Choroid plexus epithelial cell (primary cell): ENCODE results near the gene KCNJ14.

Experiments
- DNase-seq: peaks from one replicate; pipeline ENCODE4 v3.0.0-alpha.2; 2010; ENCODE audit warnings: low read depth
- H3K4me3 ChIP-seq: 2 replicates; pipeline ENCODE4 v1.5.1; 2011; ENCODE audit warnings: low read depth, mild to moderate bottlenecking, control low read depth, low read length, moderate library complexity
- CTCF ChIP-seq: conservative IDR thresholded peaks from 2 replicates; pipeline ENCODE4 v1.5.1; 2011; ENCODE audit warnings: low read depth, mild to moderate bottlenecking, control low read depth, inconsistent platforms, low read length, moderate library complexity

The KCNJ14 gene

GRCh38 chr19:48444936-48445200 is 10.5 kb upstream of the KCNJ14 start:
- DNase-seq = no peak
- TF ChIP-seq CTCF = no peak

GRCh38 chr19:48445256-48445605 is 10.1 kb upstream of the KCNJ14 start:
- TF ChIP-seq CTCF = peak; percentile 85
- peak; percentile 98 for DNase-seq
- peak overlapping the region; percentile 99 for H3K4me3 ChIP-seq

More at GRCh38 chr19:48444936-48445200, 10.5 kb upstream of the KCNJ14 start:
- H3K4me3 ChIP-seq = peak overlapping the region; percentile 47

GRCh38 chr19:48445606-48446481 is 9.5 kb upstream of the KCNJ14 start, which contains the start of gene GRWD1:
Gene GRWD1 (plus strand): TSS chr19:48445983. CDS start chr19:48446006, 23 bp downstream.
- peak; percentile 37 for TF ChIP-seq CTCF
- peak; percentile 97 for DNase-seq
- H3K4me3 ChIP-seq = peak within 1 kb of the TSS; percentile 99

- no peak for DNase-seq
- no peak for TF ChIP-seq CTCF
- H3K4me3 ChIP-seq = peak overlapping the region; percentile 99
These were observed 8.8 kb upstream of the KCNJ14 start for GRCh38 chr19:48446579-48446978.

GRCh38 chr19:48448563-48448962 is 6.8 kb upstream of the KCNJ14 start:
- DNase-seq = no peak
- no peak for TF ChIP-seq CTCF
- H3K4me3 ChIP-seq = no peak overlapping the region

GRCh38 chr19:48450441-48450840 is 4.9 kb upstream of the KCNJ14 start:
- no peak for DNase-seq
- H3K4me3 ChIP-seq = no peak overlapping the region
- TF ChIP-seq CTCF = no peak

GRCh38 chr19:48450863-48451262 is 4.5 kb upstream of the KCNJ14 start:
- DNase-seq = no peak
- no peak for TF ChIP-seq CTCF
- H3K4me3 ChIP-seq = no peak overlapping the region
